Upper lobe of left lung (tissue), 4 donors: ENCODE data around the gene MRPL41.

ENCODE experiments used
- EP300 ChIP-seq, 4 donors: sonication (generic); formaldehyde crosslinking; IDR thresholded peaks; one replicate each; pipeline ENCODE4 v1.5.1; 2017; ENCODE audit warnings: antibody characterized with exemption in 4 of 4, control low read depth in 2 of 4
- POLR2A ChIP-seq, 4 donors: fragments of 450-650 bp; IDR thresholded peaks; one replicate each; pipeline ENCODE4 v1.5.1; 2016 to 2017; ENCODE audit warnings: antibody characterized with exemption in 4 of 4, mild to moderate bottlenecking in 2 of 4
- POLR2AphosphoS5 ChIP-seq, 2 donors: sonication (generic); formaldehyde crosslinking; IDR thresholded peaks; one replicate each; pipeline ENCODE4 v1.5.1; 2017; ENCODE audit warnings: antibody characterized with exemption in 2 of 2
- TF ChIP-seq, protein P1 (sequence below), 6 experiments: fragments of 450-650 bp in 4 of 6; fragments of 200-600 bp in 2 of 6; sonication (generic) in 2 of 6; IDR thresholded peaks; one replicate each; pipeline ENCODE4 v1.5.1; 2016 to 2019; ENCODE audit warnings: antibody characterized with exemption in 6 of 6

DNA sequence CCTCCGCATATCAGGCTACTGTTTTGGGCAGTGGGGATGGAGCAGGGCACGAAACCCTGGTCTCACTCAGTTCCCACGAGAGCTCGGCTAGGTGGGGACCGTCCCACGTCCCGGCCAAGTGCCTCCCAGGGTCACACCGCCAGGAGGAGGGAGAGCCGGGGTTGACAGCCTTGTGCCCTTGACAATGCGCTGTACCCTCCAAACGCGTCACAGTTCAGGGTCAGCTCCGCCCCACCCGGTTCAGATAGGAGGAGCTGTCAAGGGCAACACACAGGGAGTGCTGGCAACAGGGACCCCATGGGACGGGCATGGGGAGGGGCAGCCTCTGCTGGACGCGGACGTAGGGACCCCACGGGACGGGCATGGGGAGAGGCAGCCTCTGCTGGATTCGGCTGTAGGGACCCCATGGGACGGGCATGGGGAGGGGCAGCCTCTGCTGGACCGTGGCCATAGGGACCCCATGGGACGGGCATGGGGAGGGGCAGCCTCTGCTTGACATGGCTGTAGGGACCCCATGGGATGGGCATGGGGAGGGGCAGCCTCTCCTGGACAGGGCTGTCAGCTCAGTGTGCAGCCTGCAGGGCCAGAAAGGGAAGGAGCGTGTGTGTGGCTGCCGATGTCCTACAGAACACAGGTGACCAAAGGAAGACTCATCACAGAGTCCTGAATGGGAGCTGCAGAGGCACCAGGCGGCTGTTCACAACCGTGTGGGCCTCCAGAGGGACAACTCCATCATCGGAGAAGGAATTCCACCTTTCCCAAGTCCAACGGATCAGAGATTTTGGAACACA lies 30.9 kb upstream of the MRPL41 start:
- TF ChIP-seq POLR2A (IDR thresholded peaks at IDR 0.05) (no peak), POLR2AphosphoS5 (IDR thresholded peaks at IDR 0.05) (no peak), EP300 (IDR thresholded peaks at IDR 0.05) (no peak)
- TF ChIP-seq, protein P1, sequence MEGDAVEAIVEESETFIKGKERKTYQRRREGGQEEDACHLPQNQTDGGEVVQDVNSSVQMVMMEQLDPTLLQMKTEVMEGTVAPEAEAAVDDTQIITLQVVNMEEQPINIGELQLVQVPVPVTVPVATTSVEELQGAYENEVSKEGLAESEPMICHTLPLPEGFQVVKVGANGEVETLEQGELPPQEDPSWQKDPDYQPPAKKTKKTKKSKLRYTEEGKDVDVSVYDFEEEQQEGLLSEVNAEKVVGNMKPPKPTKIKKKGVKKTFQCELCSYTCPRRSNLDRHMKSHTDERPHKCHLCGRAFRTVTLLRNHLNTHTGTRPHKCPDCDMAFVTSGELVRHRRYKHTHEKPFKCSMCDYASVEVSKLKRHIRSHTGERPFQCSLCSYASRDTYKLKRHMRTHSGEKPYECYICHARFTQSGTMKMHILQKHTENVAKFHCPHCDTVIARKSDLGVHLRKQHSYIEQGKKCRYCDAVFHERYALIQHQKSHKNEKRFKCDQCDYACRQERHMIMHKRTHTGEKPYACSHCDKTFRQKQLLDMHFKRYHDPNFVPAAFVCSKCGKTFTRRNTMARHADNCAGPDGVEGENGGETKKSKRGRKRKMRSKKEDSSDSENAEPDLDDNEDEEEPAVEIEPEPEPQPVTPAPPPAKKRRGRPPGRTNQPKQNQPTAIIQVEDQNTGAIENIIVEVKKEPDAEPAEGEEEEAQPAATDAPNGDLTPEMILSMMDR (IDR thresholded peaks at IDR 0.05): no peak
